GM12801 (cell line): Measurements from ENCODE around the gene HOXB5.

Experiments used
- TF ChIP-seq, protein P1 (sequence below): IDR thresholded peaks from one replicate; pipeline ENCODE4 v1.5.1; 2011; ENCODE audit warnings: control low read depth; ENCODE audit not compliant: insufficient read length; ENCODE audit errors: extremely low read depth

HOXB5 gene

DNA sequence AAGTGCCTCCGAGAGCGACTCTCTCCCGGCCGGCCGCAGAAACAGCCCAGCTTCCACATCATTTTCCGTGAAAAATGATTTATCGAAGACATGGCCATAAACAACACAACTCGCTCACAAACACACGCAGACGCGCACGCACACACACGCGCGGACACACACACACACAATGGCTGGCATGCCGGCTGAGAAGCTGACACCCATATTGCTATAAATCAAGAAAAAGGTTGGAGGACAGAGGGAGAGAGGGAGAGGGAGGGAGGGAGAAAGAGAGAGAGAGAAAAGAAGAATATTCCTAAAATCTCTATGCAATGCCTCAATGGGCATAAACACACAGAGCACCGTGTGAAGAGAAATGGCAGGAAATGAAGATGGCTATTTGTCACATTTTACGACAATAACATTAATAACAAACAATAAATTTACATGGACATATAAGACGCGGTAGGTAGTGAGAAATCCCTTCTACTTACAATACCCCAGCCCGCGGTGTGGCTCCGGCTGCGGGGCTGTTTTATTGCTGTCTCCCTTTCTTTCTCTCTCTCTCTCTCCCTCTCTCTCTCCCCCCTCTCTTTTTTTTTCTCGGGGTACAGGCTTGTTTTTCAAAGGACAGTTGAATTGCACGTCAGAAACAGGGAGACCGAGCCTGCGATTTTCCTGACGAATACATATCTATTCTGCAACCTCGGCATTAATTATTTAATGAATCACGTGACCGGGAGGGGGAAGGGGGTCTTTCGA is 24.9 kb downstream of the HOXB5 start:
- TF ChIP-seq, protein P1, sequence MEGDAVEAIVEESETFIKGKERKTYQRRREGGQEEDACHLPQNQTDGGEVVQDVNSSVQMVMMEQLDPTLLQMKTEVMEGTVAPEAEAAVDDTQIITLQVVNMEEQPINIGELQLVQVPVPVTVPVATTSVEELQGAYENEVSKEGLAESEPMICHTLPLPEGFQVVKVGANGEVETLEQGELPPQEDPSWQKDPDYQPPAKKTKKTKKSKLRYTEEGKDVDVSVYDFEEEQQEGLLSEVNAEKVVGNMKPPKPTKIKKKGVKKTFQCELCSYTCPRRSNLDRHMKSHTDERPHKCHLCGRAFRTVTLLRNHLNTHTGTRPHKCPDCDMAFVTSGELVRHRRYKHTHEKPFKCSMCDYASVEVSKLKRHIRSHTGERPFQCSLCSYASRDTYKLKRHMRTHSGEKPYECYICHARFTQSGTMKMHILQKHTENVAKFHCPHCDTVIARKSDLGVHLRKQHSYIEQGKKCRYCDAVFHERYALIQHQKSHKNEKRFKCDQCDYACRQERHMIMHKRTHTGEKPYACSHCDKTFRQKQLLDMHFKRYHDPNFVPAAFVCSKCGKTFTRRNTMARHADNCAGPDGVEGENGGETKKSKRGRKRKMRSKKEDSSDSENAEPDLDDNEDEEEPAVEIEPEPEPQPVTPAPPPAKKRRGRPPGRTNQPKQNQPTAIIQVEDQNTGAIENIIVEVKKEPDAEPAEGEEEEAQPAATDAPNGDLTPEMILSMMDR = no peak

DNA sequence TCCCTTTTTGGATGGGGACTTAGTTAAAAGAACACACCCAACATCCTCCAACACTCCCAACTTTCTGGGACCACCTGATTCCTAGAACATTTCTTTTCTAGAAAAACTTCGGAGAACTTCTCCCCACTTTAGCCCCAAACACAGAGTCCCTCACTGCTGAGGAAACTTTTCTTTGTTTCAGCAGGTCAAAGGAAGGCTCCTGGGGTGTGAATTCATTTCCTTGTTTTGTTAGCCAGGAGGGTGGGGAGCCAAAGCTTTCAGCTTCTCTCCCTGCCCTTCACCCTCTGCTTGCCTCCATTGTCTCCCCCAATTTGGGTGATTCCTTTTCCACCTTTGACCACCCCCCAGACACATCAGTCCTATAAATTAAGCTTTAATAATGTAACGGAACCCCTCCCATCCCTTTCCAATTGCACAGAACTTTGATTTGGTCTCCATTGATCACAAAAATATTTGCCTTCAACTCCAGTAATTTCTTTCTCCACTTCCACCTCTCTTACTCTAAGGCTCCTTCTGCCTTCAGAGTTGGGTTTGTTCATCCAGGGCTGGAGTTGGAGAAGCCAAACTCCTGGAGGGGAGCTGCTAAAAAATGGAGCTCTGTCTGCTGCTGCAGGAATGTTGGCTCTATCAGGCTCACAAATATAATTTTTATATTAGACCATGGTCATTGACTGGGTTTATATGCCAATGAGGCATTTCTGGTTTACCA is 25.8 kb downstream of the HOXB5 start:
- TF ChIP-seq, protein P1 = no peak

DNA sequence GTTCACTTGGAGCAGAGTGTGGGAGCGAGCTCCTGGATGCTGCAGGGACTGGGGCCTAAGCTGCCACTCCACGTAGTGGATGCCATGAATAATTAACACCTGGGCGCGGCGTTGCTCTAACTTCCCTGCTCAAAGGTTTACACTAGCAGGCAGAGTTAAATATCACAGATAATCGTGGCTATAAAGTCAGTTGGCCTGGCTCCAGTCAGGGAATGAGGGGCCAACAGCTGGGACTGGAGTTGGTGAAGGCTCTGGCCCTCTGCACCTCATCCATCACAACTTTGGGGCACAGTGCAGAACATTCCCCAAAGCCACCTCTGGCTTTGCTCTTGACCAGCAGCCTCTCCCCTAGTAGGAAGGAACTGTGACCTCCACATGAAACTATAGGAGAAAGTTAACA is 26.4 kb downstream of the HOXB5 start:
- TF ChIP-seq, protein P1 = no peak

DNA sequence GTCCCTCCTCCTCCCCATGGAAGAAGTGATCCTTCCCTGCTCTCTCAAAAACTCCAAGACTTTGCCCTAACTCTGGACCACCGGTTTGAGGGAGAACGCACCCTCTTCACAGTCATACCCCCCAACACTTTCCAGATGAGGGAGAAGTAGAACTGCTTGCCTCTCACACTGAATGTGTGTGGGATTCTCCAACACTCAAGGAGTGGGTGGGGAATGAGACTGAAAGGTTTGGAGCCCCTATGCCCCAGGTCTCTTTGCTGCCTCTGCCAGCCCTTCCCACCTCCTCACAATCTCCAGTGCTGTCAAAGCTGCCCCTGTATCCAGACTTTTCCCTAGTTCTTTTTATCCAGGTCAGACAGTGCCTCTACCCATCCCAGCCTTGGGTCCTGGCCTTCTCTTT is 26.9 kb downstream of the HOXB5 start:
- TF ChIP-seq, protein P1 = no peak

DNA sequence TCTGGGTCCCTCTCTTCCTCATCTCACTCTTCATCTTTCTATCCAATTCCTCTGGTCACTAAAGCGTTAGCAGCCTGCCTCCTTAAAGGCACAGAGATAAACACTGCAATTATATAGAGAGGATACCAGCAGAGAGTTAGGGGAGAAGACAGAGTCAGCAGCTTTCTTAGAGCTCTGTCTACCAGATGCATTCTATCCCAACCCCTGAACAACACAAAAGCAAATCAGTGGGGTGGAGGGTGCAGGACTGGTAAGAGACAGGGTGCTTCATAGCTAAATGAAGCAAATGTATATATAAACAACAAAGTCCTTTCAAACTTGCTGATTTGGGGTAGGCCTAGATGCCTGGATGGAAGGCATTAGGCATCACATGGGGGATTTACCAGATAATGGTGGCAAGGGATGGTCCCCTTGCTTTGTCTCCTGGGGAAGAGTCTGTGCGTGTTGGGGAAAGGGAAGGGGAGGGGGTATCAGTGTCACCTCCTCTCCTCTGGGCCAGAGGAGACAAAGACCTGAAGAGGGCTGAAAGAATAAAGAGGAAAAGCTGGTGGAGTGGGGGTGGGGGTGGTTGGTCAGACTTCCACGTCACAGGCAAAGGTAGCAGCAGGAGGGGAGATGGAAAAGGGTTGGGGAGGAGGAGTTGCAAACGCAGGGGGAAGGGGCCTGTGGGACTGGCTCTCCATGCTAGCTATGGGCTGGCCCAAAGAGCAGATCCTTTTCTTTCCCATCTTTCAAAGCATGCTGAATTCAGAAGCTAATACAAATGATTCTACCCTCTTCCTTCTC is 27.5 kb downstream of the HOXB5 start:
- TF ChIP-seq, protein P1 = no peak

DNA sequence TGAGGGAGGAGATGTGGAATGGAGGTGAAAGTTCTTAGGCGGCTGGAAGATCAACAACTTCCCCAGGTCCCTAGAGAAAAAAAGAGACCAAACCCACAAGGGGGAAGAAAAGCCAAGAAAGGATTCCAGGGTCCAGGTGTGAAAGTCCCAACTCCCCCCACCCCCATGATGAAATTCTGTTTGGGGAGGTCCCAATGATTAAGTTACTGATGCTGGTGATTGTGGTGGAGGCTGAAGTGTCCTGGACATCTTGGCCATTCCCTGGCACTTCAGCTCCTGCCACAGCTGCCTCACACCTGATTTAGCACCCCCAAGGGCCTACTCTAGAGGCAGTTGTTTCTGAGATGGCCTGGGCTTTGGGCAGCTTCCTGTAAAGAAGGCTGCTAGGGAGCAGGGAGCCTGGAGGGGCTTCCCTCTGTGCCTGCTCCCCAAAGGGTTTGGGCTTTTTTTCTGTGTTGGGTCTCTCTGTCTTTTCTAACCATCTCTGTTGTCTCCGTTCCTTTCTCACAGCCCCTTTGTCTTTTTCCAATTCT is 28.5 kb downstream of the HOXB5 start:
- TF ChIP-seq, protein P1 = no peak
